B cell (primary cell): ENCODE measurements around the gene ACTL8. TPM values are rescaled to one million over a fixed set of nuclear protein-coding genes. Genes with fewer than 3 reads are reported as not detected.

Source experiments
- ATAC-seq: fragments of 200-7000 bp; cut with Tn5 transposase; one replicate; pipeline ENCODE4 v1.10.0; 2021; ENCODE audit warnings: low read depth, mild to moderate bottlenecking, moderate number of reproducible peaks, moderate library complexity
- CTCF ChIA-PET: fragments of 350-600 bp; sonication (Branson Sonifier 250); formaldehyde crosslinking; loops from one replicate; lab custom pipeline; 2021; ENCODE audit warnings: antibody characterized with exemption, inconsistent platforms; lab: Charles Lee
- POLR2A ChIA-PET: fragments of 350-600 bp; sonication (Branson Sonifier 250); formaldehyde crosslinking; loops from one replicate; lab custom pipeline; 2021; ENCODE audit warnings: antibody characterized with exemption; lab: Charles Lee
- DNase-seq: peaks from one replicate; pipeline ENCODE4 v3.0.0; 2013
- H2AFZ ChIP-seq: 2 replicates; pipeline ENCODE4 v1.6.1; 2012; ENCODE audit warnings: mild to moderate bottlenecking, low read depth, low read length; ENCODE audit not compliant: insufficient read depth, poor library complexity, severe bottlenecking
- H3K27ac ChIP-seq, 2 donors: 1 replicate in 1 of 2; 2 replicates in 1 of 2; pipeline ENCODE4 v1.5.1; 2012 to 2013; ENCODE audit warnings: low read length in 2 of 2, mild to moderate bottlenecking in 2 of 2, moderate library complexity in 1 of 2
- H3K27me3 ChIP-seq, 4 experiments: fragments of 200-600 bp in 1 of 4; sonication (generic) in 1 of 4; replicated peaks in 1 of 4; 1 replicate in 2 of 4; 2 replicates in 2 of 4; pipeline versions ENCODE4 v1.6.1 to v1.7.0; 2013 to 2016; ENCODE audit warnings: low read length in 3 of 4, mild to moderate bottlenecking in 2 of 4, mixed read lengths in 1 of 4, moderate library complexity in 1 of 4; ENCODE audit not compliant: insufficient read depth in 4 of 4, control insufficient read depth in 3 of 4; ENCODE audit errors: control extremely low read depth in 1 of 4
- H3K36me3 ChIP-seq, 2 experiments: replicated peaks in 1 of 2; 1 replicate in 1 of 2; 2 replicates in 1 of 2; pipeline versions ENCODE4 v1.6.1 to v1.7.1; 2013; ENCODE audit warnings: low read length in 1 of 2; ENCODE audit not compliant: insufficient read depth in 2 of 2, control insufficient read depth in 1 of 2; ENCODE audit errors: control extremely low read depth in 1 of 2, extremely low read depth in 1 of 2
- H3K4me1 ChIP-seq, 2 donors: fragments of 200-600 bp in 1 of 2; sonication (generic) in 1 of 2; 1 replicate in 1 of 2; 2 replicates in 1 of 2; pipeline versions ENCODE4 v1.5.1 to v1.6.1; 2013 to 2017; ENCODE audit warnings: low read length in 2 of 2; ENCODE audit not compliant: control insufficient read depth in 2 of 2, insufficient read depth in 2 of 2
- H3K4me2 ChIP-seq: replicated peaks from 2 replicates; pipeline ENCODE3; 2012; ENCODE audit warnings: mild to moderate bottlenecking, low read depth, low read length; ENCODE audit not compliant: poor library complexity, severe bottlenecking
- H3K4me3 ChIP-seq, 5 experiments: fragments of 200-600 bp in 1 of 5; sonication (generic) in 1 of 5; 1 replicate in 3 of 5; 2 replicates in 2 of 5; pipeline versions ENCODE4 v1.5.1 to v1.7.0; 2011 to 2016; ENCODE audit warnings: low read length in 4 of 5, mild to moderate bottlenecking in 4 of 5, low read depth in 2 of 5, control low read depth in 1 of 5, moderate library complexity in 1 of 5; ENCODE audit not compliant: insufficient read depth in 1 of 5; ENCODE audit errors: control extremely low read depth in 1 of 5, extremely low read depth in 1 of 5
- H3K79me2 ChIP-seq: fragments of 200-600 bp; sonication (generic); one replicate; pipeline ENCODE4 v1.6.0; 2016; ENCODE audit warnings: low read length; ENCODE audit not compliant: control insufficient read depth, insufficient read depth
- H3K9ac ChIP-seq: fragments of 200-600 bp; sonication (generic); 2 replicates; pipeline ENCODE4 v1.6.1; 2017; ENCODE audit warnings: mild to moderate bottlenecking, low read length, moderate library complexity
- H3K9me3 ChIP-seq, 3 donors: one replicate each; pipeline versions ENCODE4 v1.6.1 to v1.7.1; 2013; ENCODE audit warnings: low read length in 2 of 3; ENCODE audit not compliant: control insufficient read depth in 2 of 3, insufficient read depth in 1 of 3; ENCODE audit errors: control extremely low read depth in 1 of 3
- H4K20me1 ChIP-seq: 2 replicates; pipeline ENCODE4 v1.6.0; 2012; ENCODE audit warnings: mild to moderate bottlenecking, low read length; ENCODE audit not compliant: insufficient read depth, control insufficient read depth, poor library complexity, severe bottlenecking
- H3K27ac Mint-ChIP-seq: one replicate; pipeline ENCODE4 v1.8.0; 2021; ENCODE audit warnings: mixed read lengths
- H3K27me3 Mint-ChIP-seq: one replicate; pipeline ENCODE4 v1.8.0; 2021; ENCODE audit warnings: mixed read lengths
- H3K4me1 Mint-ChIP-seq: one replicate; pipeline ENCODE4 v1.8.0; 2021; ENCODE audit warnings: mixed read lengths
- H3K4me3 Mint-ChIP-seq: one replicate; pipeline ENCODE4 v1.8.0; 2021; ENCODE audit warnings: mixed read lengths
- H3K9me3 Mint-ChIP-seq: one replicate; pipeline ENCODE4 v1.8.0; 2022; ENCODE audit warnings: mixed read lengths; ENCODE audit not compliant: insufficient read depth
- EZH2 ChIP-seq: IDR thresholded peaks from 2 replicates; pipeline ENCODE4 v1.6.1; 2012; ENCODE audit warnings: borderline replicate concordance, low read depth, mild to moderate bottlenecking, moderate library complexity, low read length; ENCODE audit not compliant: insufficient read depth, poor library complexity, severe bottlenecking
- WGBS: methylation state at CpG from one replicate; pipeline ENCODE4 v1.1.5; 2013; ENCODE audit warnings: missing lambda C conversion rate; ENCODE audit not compliant: insufficient coverage; 5-methylcytosine and 5-hydroxymethylcytosine counted together
- intact Hi-C: fragments of 100-400 bp; cut with micrococcal nuclease; formaldehyde crosslinking; loops from one replicate; pipeline ENCODE4 v1.10.0; 2022
- polyA plus RNA-seq: library from polyadenylated mRNA; depleted of rRNA; stranded (reverse); fragments of >200 nt; gene quantifications from 2 replicates; pipeline ENCODE4 v1.2.3, GENCODE V29; 2012
- total RNA-seq, 2 donors: library from RNA; stranded (reverse); fragments of 120-200 nt in 1 of 2; gene quantifications; 1 replicate in 1 of 2; 2 replicates in 1 of 2; pipeline versions ENCODE4 v1.2.3 to v1.2.4, GENCODE V29; 2013 to 2022
- TF ChIP-seq, protein P1 (sequence below): fragments of 200-600 bp; IDR thresholded peaks from one replicate; pipeline ENCODE4 v1.8.0; 2022; ENCODE audit warnings: antibody characterized with exemption, mild to moderate bottlenecking

The ACTL8 gene
- total and polyA plus RNA-seq, 2 donors (not counting 1 experiment from before 2014, with no cell fraction given), result not detected

DNA sequence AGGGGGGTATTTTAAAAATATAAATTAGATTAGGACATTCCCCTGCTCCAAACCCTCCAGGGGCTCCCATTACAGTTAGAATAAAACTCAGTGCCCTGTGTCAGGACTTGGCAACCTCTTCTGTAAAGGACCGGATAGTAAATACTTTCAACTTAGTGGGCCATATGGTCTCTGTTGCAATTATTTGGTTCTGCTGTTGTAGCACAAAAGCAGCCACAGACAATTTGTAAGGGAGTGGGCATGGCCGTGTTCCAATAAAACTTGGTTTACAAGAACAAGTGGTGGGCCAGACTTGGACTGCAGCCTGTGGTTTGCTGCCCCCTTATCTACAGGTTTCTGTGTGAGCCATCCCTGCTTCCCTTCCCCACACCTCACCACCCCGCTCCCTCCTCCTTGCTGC lies 92.0 kb downstream of the ACTL8 start:
- TF ChIP-seq EZH2, result no peak
- TF ChIP-seq, protein P1, sequence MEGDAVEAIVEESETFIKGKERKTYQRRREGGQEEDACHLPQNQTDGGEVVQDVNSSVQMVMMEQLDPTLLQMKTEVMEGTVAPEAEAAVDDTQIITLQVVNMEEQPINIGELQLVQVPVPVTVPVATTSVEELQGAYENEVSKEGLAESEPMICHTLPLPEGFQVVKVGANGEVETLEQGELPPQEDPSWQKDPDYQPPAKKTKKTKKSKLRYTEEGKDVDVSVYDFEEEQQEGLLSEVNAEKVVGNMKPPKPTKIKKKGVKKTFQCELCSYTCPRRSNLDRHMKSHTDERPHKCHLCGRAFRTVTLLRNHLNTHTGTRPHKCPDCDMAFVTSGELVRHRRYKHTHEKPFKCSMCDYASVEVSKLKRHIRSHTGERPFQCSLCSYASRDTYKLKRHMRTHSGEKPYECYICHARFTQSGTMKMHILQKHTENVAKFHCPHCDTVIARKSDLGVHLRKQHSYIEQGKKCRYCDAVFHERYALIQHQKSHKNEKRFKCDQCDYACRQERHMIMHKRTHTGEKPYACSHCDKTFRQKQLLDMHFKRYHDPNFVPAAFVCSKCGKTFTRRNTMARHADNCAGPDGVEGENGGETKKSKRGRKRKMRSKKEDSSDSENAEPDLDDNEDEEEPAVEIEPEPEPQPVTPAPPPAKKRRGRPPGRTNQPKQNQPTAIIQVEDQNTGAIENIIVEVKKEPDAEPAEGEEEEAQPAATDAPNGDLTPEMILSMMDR, result no peak
- 77% methylated on average over 3 of the region's 3 CpGs for WGBS
- POLR2A ChIA-PET, result no interaction called here

DNA sequence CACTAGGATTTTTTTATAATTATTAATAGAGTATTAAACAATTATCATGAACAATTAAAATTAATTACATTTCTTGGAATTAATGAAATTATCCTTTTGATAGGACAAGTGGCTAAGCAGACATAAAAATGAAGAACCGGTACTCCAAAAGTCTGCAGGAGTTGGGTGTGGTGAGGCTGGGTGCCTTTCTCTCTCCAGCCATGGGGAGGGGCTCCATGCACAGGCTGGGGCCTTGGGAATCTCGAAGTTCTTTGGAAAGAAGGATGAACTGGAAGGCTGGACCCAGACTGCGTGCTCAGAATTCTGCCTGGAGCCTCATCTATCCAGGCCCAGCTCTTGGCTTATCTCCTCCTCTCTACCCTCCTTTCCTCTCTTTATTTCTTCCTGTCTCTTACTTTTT lies 94.1 kb downstream of the ACTL8 start:
- Histone ChIP-seq H3K4me1 (no peaks in the 10 kb centered on the region), H3K9ac (no peak overlapping the region), H2AFZ (no peak overlapping the region), H3K27ac (no peak overlapping the region), H3K27me3 (no peaks in the 10 kb centered on the region), H3K4me2 (no peak overlapping the region), H3K4me3 (no peak overlapping the region), H4K20me1 (no peaks in the 10 kb centered on the region), H3K79me2 (no peaks in the 10 kb centered on the region), H3K9me3 (peaks cover 0 to 3% (median 0%) of the 10 kb centered on the region in 3 donors), H3K36me3 (no peaks in the 10 kb centered on the region)
- DNase-seq (no peak), ATAC-seq (no peak)
- Mint-ChIP-seq H3K9me3 (peaks cover 4% of the 10 kb centered on the region), H3K4me1 (no peaks in the 10 kb centered on the region), H3K27ac (no peak overlapping the region), H3K27me3 (peaks cover 9% of the 10 kb centered on the region), H3K4me3 (no peak overlapping the region)
- TF ChIP-seq, protein P1, result no peak
- TF ChIP-seq EZH2, result no peak
- CTCF ChIA-PET, result no interaction called here
- 90% methylated on average over 2 of the region's 3 CpGs for WGBS
- intact Hi-C loops, result no loop called here
- POLR2A ChIA-PET, result no interaction called here

More for the DNA sequence above, 92.0 kb downstream of the ACTL8 start:
- H3K9me3 ChIP-seq, result peaks cover 0 to 3% (median 0%) of the 10 kb centered on the region in 3 donors
- H3K79me2 ChIP-seq, result no peaks in the 10 kb centered on the region
- H3K27me3 ChIP-seq, result no peaks in the 10 kb centered on the region
- intact Hi-C loops, result no loop called here
- no peak overlapping the region for H3K9ac ChIP-seq
- DNase-seq (no peak), ATAC-seq (no peak)
- Mint-ChIP-seq H3K4me3 (no peak overlapping the region), H3K27ac (no peak overlapping the region), H3K4me1 (no peaks in the 10 kb centered on the region), H3K27me3 (peaks cover 16% of the 10 kb centered on the region), H3K9me3 (peaks cover 4% of the 10 kb centered on the region)
- H2AFZ ChIP-seq, result no peak overlapping the region
- H3K27ac ChIP-seq, result no peak overlapping the region
- no peaks in the 10 kb centered on the region for H3K4me1 ChIP-seq
- CTCF ChIA-PET, result no interaction called here
- no peaks in the 10 kb centered on the region for H3K36me3 ChIP-seq
- no peak overlapping the region for H3K4me3 ChIP-seq
- no peaks in the 10 kb centered on the region for H4K20me1 ChIP-seq
- H3K4me2 ChIP-seq, result no peak overlapping the region
